ENCODE data around the gene ACAT1.

GRCh38 chr11:108148556-108148955 lies 27.2 kb downstream of the ACAT1 start:
- TF ChIP-seq CTCF (IDR thresholded peaks at IDR 0.05): no peak
- TF ChIP-seq POLR2A (IDR thresholded peaks at IDR 0.05): no peak
